H1 (cell line): Measurements from ENCODE around the gene P3H2. TPM values are rescaled to one million over a fixed set of nuclear protein-coding genes. Genes with fewer than 3 reads are reported as not detected.

ENCODE experiments used
- BRCA1 ChIP-seq: IDR thresholded peaks from 2 replicates; pipeline ENCODE4 v1.6.1; 2012; ENCODE audit warnings: low read depth, low read length, improper control_type of control experiment
- PHF8 ChIP-seq: fragments of 200-600 bp; sonication (generic); conservative IDR thresholded peaks from 2 replicates; pipeline ENCODE4 v1.7.1; 2012; ENCODE audit warnings: low read depth, mild to moderate bottlenecking, inconsistent platforms, low read length, moderate library complexity
- SIX5 ChIP-seq: IDR thresholded peaks from 2 replicates; pipeline ENCODE4 v1.6.1; 2011; ENCODE audit warnings: mild to moderate bottlenecking, low read depth, low read length
- polyA plus RNA-seq, 7 experiments: library from polyadenylated mRNA; depleted of rRNA in 3 of 7; stranded (reverse) in 5 of 7; unstranded in 2 of 7; fragments of >200 nt in 5 of 7; fragments of 200-250 nt in 2 of 7; gene quantifications; 1 replicate in 5 of 7; 2 replicates in 1 of 7; 4 replicates in 1 of 7; pipeline versions ENCODE4 v1.2.1 to v1.2.3, GENCODE V29; 2011 to 2013; ENCODE audit warnings: missing spikeins in 2 of 7, mixed read lengths in 2 of 7
- total RNA-seq: library from RNA; stranded (reverse); fragmentation: NEBNext Ultra II Directional; extraction: Animal tissue kit (Norgen Biotek cat#: 25700); gene quantifications from 2 replicates; pipeline ENCODE4 v1.2.1, GENCODE V29; 2021

Gene P3H2
- total and polyA plus RNA-seq, 2 of the 8 experiments (the other 6 are each of a cell fraction or from before 2014, with no cell fraction given): 40.5 to 60.4 TPM

DNA sequence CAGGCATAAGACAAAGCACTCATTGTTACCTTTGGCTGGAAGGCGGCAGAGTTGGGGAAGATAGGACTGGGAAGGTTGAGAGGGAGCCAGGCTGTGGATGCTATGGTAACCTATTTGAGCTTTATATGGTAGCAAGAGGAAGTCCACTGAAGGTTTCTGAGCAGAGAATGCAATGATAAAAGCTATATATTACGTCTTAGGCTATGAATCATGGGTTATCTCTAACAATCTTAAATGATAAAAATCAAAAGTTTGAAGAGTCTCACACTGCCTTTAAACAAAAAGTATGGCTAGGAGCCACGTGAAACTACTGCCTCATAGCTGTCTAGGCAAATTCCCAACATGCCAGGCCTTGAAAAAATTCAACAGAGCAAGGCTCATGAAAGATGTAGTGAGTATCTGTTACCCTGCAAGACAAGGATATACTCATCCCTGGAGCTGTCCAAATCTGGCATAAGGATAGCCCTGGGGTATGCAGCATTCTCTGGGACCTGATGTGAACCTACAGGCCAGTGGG, 4.1 kb downstream of the P3H2 start (continued):
- no peak for TF ChIP-seq SIX5
- no peak for TF ChIP-seq PHF8
- no peak for TF ChIP-seq BRCA1
